HCT116 (cell line): ENCODE measurements around the gene FSD1. TPM values are rescaled to one million over a fixed set of nuclear protein-coding genes. Genes with fewer than 3 reads are reported as not detected.

Experiments
- ATAC-seq: fragments of 200-7000 bp; cut with Tn5 transposase; 2 replicates; pipeline ENCODE4 v1.9.1; 2020; ENCODE audit warnings: mild to moderate bottlenecking, moderate library complexity
- BruUV-seq: library from RNA; stranded (reverse); fragments of 400-500 nt; replicated peaks from 2 replicates; lab custom pipeline; 2021; lab: Mats Ljungman, UMichigan
- CTCF ChIA-PET: fragments of 300-600 bp; sonication (Branson Sonifier 250); formaldehyde crosslinking; loops from one replicate; lab custom pipeline; 2021; ENCODE audit warnings: antibody characterized with exemption; lab: Charles Lee
- POLR2A ChIA-PET: fragments of 300-600, 350-600 bp; sonication (Branson Sonifier 250); formaldehyde crosslinking; loops from one replicate; lab custom pipeline; 2021; ENCODE audit warnings: antibody characterized with exemption; lab: Charles Lee
- RAD21 ChIA-PET, 2 experiments: fragments of 300-600 bp; sonication (Branson Sonifier 250); formaldehyde crosslinking; loops; one replicate each; lab custom pipeline; 2023; ENCODE audit warnings: low total read pairs in 2 of 2; ENCODE audit not compliant: uncharacterized antibody in 2 of 2, unreplicated experiment in 2 of 2, low non-redundant PET in 1 of 2; lab: Charles Lee
- DNase-seq: peaks from one replicate; pipeline ENCODE4 v3.0.0-alpha.2; 2010; ENCODE audit warnings: low read depth, low spot score
- H2AFZ ChIP-seq: fragments of 200-600 bp; shearing (Covaris generic), sonication (generic); 2 replicates; pipeline ENCODE4 v1.6.1; 2017; ENCODE audit warnings: low read depth, mixed run types, mixed read lengths, antibody characterized with exemption, low read length; ENCODE audit not compliant: poor library complexity, severe bottlenecking
- H3K27ac ChIP-seq: 2 replicates; pipeline ENCODE4 v1.5.1; 2012; ENCODE audit warnings: low read depth, low read length
- H3K27me3 ChIP-seq: fragments of 200-600 bp; sonication (generic); 2 replicates; pipeline ENCODE4 v1.6.1; 2016; ENCODE audit warnings: mixed run types, low read length, mixed read lengths; ENCODE audit not compliant: insufficient read depth
- H3K36me3 ChIP-seq, 2 experiments: fragments of 200-500 bp in 1 of 2; fragments of 200-600 bp in 1 of 2; sonication (Bioruptor generic) in 1 of 2; sonication (generic) in 1 of 2; 2 replicates each; pipeline versions ENCODE4 v1.5.1 to v1.6.1; 2014 to 2016; ENCODE audit warnings: low read length in 2 of 2, inconsistent platforms in 1 of 2, mixed read lengths in 1 of 2, mixed run types in 1 of 2; ENCODE audit not compliant: insufficient read depth in 2 of 2, control insufficient read depth in 1 of 2
- H3K4me1 ChIP-seq, 2 experiments: fragments of 200-600 bp in 1 of 2; sonication (generic) in 1 of 2; 2 replicates each; pipeline versions ENCODE4 v1.5.1 to v1.6.1; 2012 to 2017; ENCODE audit warnings: low read length in 2 of 2, inconsistent platforms in 1 of 2, mild to moderate bottlenecking in 1 of 2, mixed read lengths in 1 of 2, mixed run types in 1 of 2, moderate library complexity in 1 of 2; ENCODE audit not compliant: insufficient read depth in 2 of 2, control insufficient read depth in 1 of 2
- H3K4me2 ChIP-seq: fragments of 200-600 bp; sonication (generic); 2 replicates; pipeline ENCODE4 v1.6.1; 2017; ENCODE audit warnings: mixed run types, low read length, mixed read lengths
- H3K4me3 ChIP-seq, 2 experiments: fragments of 200-600 bp in 1 of 2; sonication (generic) in 1 of 2; replicated peaks in 1 of 2; 2 replicates each; pipeline ENCODE4 v1.5.1; 2011 to 2016; ENCODE audit warnings: low read length in 2 of 2, control low read depth in 1 of 2, low read depth in 1 of 2, mild to moderate bottlenecking in 1 of 2, mixed read lengths in 1 of 2, mixed run types in 1 of 2
- H3K79me2 ChIP-seq: fragments of 200-600 bp; sonication (generic); 2 replicates; pipeline ENCODE4 v1.6.1; 2017; ENCODE audit warnings: mild to moderate bottlenecking, mixed run types, low read length, moderate library complexity, mixed read lengths; ENCODE audit not compliant: insufficient read depth
- H3K9ac ChIP-seq: fragments of 200-600 bp; sonication (generic); 2 replicates; pipeline ENCODE4 v1.6.1; 2016; ENCODE audit warnings: low read length, mixed read lengths
- H3K9me2 ChIP-seq: fragments of 200-600 bp; sonication (generic), shearing (Covaris generic); 2 replicates; pipeline ENCODE4 v1.6.1; 2017; ENCODE audit warnings: mixed run types, mild to moderate bottlenecking, moderate library complexity; ENCODE audit not compliant: insufficient read depth
- H3K9me3 ChIP-seq, 2 experiments: fragments of 200-500 bp in 1 of 2; fragments of 200-600 bp in 1 of 2; sonication (Bioruptor generic) in 1 of 2; sonication (generic) in 1 of 2; 2 replicates each; pipeline ENCODE4 v1.6.1; 2014 to 2017; ENCODE audit warnings: low read length in 2 of 2, mixed read lengths in 2 of 2, inconsistent platforms in 1 of 2, low read depth in 1 of 2, mild to moderate bottlenecking in 1 of 2, mixed run types in 1 of 2, moderate library complexity in 1 of 2; ENCODE audit not compliant: control insufficient read depth in 1 of 2, insufficient read depth in 1 of 2
- H4K20me1 ChIP-seq: fragments of 200-600 bp; sonication (generic), shearing (Covaris generic); 2 replicates; pipeline ENCODE4 v1.6.1; 2017; ENCODE audit warnings: mixed run types, mild to moderate bottlenecking, moderate library complexity; ENCODE audit not compliant: insufficient read depth
- ATF3 ChIP-seq: IDR thresholded peaks from 2 replicates; pipeline ENCODE4 v1.6.1; 2012
- EGR1 ChIP-seq: IDR thresholded peaks from 2 replicates; pipeline ENCODE4 v1.6.1; 2012; ENCODE audit warnings: low read depth
- ELF1 ChIP-seq: IDR thresholded peaks from 2 replicates; pipeline ENCODE4 v1.6.1; 2012; ENCODE audit warnings: low read depth, borderline replicate concordance
- EZH2 ChIP-seq: fragments of 200-600 bp; sonication (generic); IDR thresholded peaks from 2 replicates; pipeline ENCODE4 v1.6.1; 2017; ENCODE audit warnings: antibody characterized with exemption, mixed run types
- FOSL1 ChIP-seq: IDR thresholded peaks from 2 replicates; pipeline ENCODE4 v1.6.1; 2012; ENCODE audit warnings: low read depth
- JUND ChIP-seq: IDR thresholded peaks from 2 replicates; pipeline ENCODE4 v1.6.1; 2012
- MAX ChIP-seq: IDR thresholded peaks from 2 replicates; pipeline ENCODE4 v1.6.1; 2012
- POLR2AphosphoS5 ChIP-seq: IDR thresholded peaks from 2 replicates; pipeline ENCODE4 v1.6.1; 2011; ENCODE audit warnings: mild to moderate bottlenecking, low read depth, low read length, moderate library complexity
- RAD21 ChIP-seq: IDR thresholded peaks from 2 replicates; pipeline ENCODE4 v1.6.1; 2012; ENCODE audit warnings: low read depth, mild to moderate bottlenecking
- SP1 ChIP-seq: IDR thresholded peaks from 2 replicates; pipeline ENCODE4 v1.6.1; 2012; ENCODE audit warnings: low read depth
- SRF ChIP-seq: IDR thresholded peaks from 2 replicates; pipeline ENCODE4 v1.6.1; 2012; ENCODE audit warnings: low read depth
- ZBTB33 ChIP-seq: IDR thresholded peaks from 2 replicates; pipeline ENCODE4 v1.6.1; 2011; ENCODE audit warnings: mild to moderate bottlenecking, low read length, moderate library complexity; ENCODE audit not compliant: insufficient replicate concordance; ENCODE audit errors: extremely low read depth
- ZFX ChIP-seq: fragments of 450-650 bp; IDR thresholded peaks from 2 replicates; pipeline ENCODE4 v1.6.1; 2017
- ZNF274 ChIP-seq: fragments of 200-500 bp; sonication (Bioruptor generic); IDR thresholded peaks from 2 replicates; pipeline ENCODE4 v1.6.1; 2014; ENCODE audit warnings: mild to moderate bottlenecking, low read depth, low read length, inconsistent platforms
- intact Hi-C: fragments of 100-400 bp; cut with micrococcal nuclease; formaldehyde crosslinking; loops from 2 replicates; pipeline ENCODE4 v1.10.0; 2022
- total RNA-seq: library from RNA; stranded (reverse); gene quantifications from one replicate; pipeline ENCODE4 v1.2.1, GENCODE V29; 2021; ENCODE audit not compliant: unreplicated experiment

Gene FSD1
- total RNA-seq, 1 experiment from 2014 or later = 20.1 TPM

GRCh38 chr19:4295972-4296771, 8.2 kb upstream of the FSD1 start:
- intact Hi-C loops = no loop called here
- TF ChIP-seq MAX (no peak; the same call in 1 of the 2 replicates), JUND (no peak), FOSL1 (no peak), ZFX (no peak), ELF1 (no peak), ATF3 (no peak)
- Histone ChIP-seq H3K36me3 (no peaks in the 10 kb centered on the region), H3K27me3 (no peaks in the 10 kb centered on the region), H3K27ac (no peak overlapping the region), H4K20me1 (no peaks in the 10 kb centered on the region), H3K4me2 (no peak overlapping the region), H3K79me2 (no peaks in the 10 kb centered on the region), H3K9me3 (no peaks in the 10 kb centered on the region), H3K4me1 (no peaks in the 10 kb centered on the region), H3K9me2 (no peaks in the 10 kb centered on the region), H2AFZ (no peak overlapping the region), H3K9ac (no peak overlapping the region), H3K4me3 (no peak overlapping the region)
- ATAC-seq = no peak
- RAD21 ChIA-PET = no interaction called here
- BruUV-seq = no TSS peak
- POLR2A ChIA-PET = no interaction called here
- no peak for DNase-seq
- CTCF ChIA-PET = no interaction called here

- Histone ChIP-seq H3K9ac (no peak overlapping the region), H4K20me1 (no peaks in the 10 kb centered on the region), H3K4me1 (no peaks in the 10 kb centered on the region), H3K27me3 (no peaks in the 10 kb centered on the region), H3K4me2 (no peak overlapping the region), H3K9me2 (no peaks in the 10 kb centered on the region), H3K79me2 (no peaks in the 10 kb centered on the region), H2AFZ (no peak overlapping the region), H3K9me3 (no peaks in the 10 kb centered on the region), H3K36me3 (no peaks in the 10 kb centered on the region), H3K4me3 (no peak overlapping the region), H3K27ac (no peak overlapping the region)
- ChIA-PET POLR2A (no interaction called here), RAD21 (no interaction called here), CTCF (interaction anchor here (0.6 kb wide), 1 partner anchor 9 kb away, joined by 3 read pairs; no protein-coding TSS in a partner anchor)
- BruUV-seq = no TSS peak
- no peak for DNase-seq
- intact Hi-C loops = no loop called here
- ATAC-seq = no peak
- TF ChIP-seq RAD21 (no peak), ZNF274 (no peak), ZBTB33 (no peak), SRF (no peak), ZFX (no peak), POLR2AphosphoS5 (no peak), EGR1 (no peak), EZH2 (no peak), ATF3 (no peak), SP1 (no peak), FOSL1 (no peak)
Measured at GRCh38 chr19:4297901-4298809, 6.2 kb upstream of the FSD1 start.
